ENCODE results near the gene TMC7. TPM values are rescaled to one million over a fixed set of nuclear protein-coding genes. Genes with fewer than 3 reads are reported as not detected.
A peak's percentile ranks its signal among the peaks of the same experiment; 100 is the strongest.

The TMC7 gene
- total and polyA plus RNA-seq, 2 of the 13 experiments (the other 11 are each of a cell fraction or from before 2014, with no cell fraction given), result 1.2 to 5.1 TPM

- TF ChIP-seq ELK4 (CRISPR knock-in tag; IDR thresholded peaks at IDR 0.05; ENCODE audit: borderline replicate concordance), result no peak
- TF ChIP-seq ZNF232 (CRISPR knock-in tag; IDR thresholded peaks at IDR 0.05; ENCODE audit: borderline replicate concordance), result peak; percentile 43; the same call in 1 of the 2 replicates
- TF ChIP-seq ZBTB20 (CRISPR knock-in tag; IDR thresholded peaks at IDR 0.05; ENCODE audit: borderline replicate concordance, low read depth), result peak; percentile 86
- 0 out of 2 replicates have a peak, but pooled peaks have one; percentile 19 for TF ChIP-seq LCORL (IDR thresholded peaks at IDR 0.05)
- TF ChIP-seq LCORL (CRISPR knock-in tag; IDR thresholded peaks at IDR 0.05), result peak; percentile 98
- TF ChIP-seq ZNF740 (CRISPR knock-in tag; IDR thresholded peaks at IDR 0.05), result 0 out of 2 replicates have a peak, but pooled peaks have one; percentile 32
- peak; percentile 87 for TF ChIP-seq ZNF124 (CRISPR knock-in tag; IDR thresholded peaks at IDR 0.05)
- TF ChIP-seq THRA (CRISPR knock-in tag; IDR thresholded peaks at IDR 0.05; ENCODE audit: borderline replicate concordance), result peak; percentile 87; the same call in 1 of the 2 replicates
- TF ChIP-seq FOXJ3 (CRISPR knock-in tag; IDR thresholded peaks at IDR 0.05; ENCODE audit: borderline replicate concordance), result peak; percentile 67; the same call in 1 of the 2 replicates
- peak; percentile 93 for TF ChIP-seq ZNF264 (CRISPR knock-in tag; IDR thresholded peaks at IDR 0.05)
- TF ChIP-seq TEAD3 (CRISPR knock-in tag; optimal IDR thresholded peaks at IDR 0.05; ENCODE audit: borderline replicate concordance), result peak; percentile 92
- TF ChIP-seq PLSCR1 (CRISPR knock-in tag; IDR thresholded peaks at IDR 0.05; ENCODE audit: borderline replicate concordance), result no peak; the same call in 1 of the 2 replicates
- TF ChIP-seq NR2F1 (CRISPR knock-in tag; IDR thresholded peaks at IDR 0.05), result peak; percentile 97
- TF ChIP-seq SOX13 (IDR thresholded peaks at IDR 0.05), result peak; percentile 95
- peak in 1 of 2 experiments; percentile 99; a peak in 2 of 4 replicates for TF ChIP-seq SOX13 (CRISPR knock-in tag; conservative IDR thresholded peaks at IDR 0.05 in 1 of 2, IDR thresholded peaks at IDR 0.05 in 1 of 2)
- no peak for TF ChIP-seq LRRFIP1 (CRISPR knock-in tag; conservative IDR thresholded peaks at IDR 0.05)
- TF ChIP-seq MED8 (CRISPR knock-in tag; IDR thresholded peaks at IDR 0.05; ENCODE audit: insufficient replicate concordance), result no peak
- TF ChIP-seq MLX (CRISPR knock-in tag; IDR thresholded peaks at IDR 0.05), result peak; percentile 94
- peak; percentile 97 for TF ChIP-seq MXD3 (CRISPR knock-in tag; IDR thresholded peaks at IDR 0.05)
- peak; percentile 78 for TF ChIP-seq PTBP1 (IDR thresholded peaks at IDR 0.05; ENCODE audit: low read depth, low read length, poor library complexity, severe bottlenecking)
Observed at GRCh38 chr16:19005561-19006445, 22.1 kb downstream of the TMC7 start (continued).
